ENCODE measurements around the gene KCTD17.

KCTD17 gene

GRCh38 chr22:37033605-37034430 lies 17.7 kb upstream of the KCTD17 start:
- no peak for TF ChIP-seq TAF1 (IDR thresholded peaks at IDR 0.05; ENCODE audit: low read depth)
- TF ChIP-seq CEBPB (IDR thresholded peaks at IDR 0.05), result no peak
- TF ChIP-seq TCF12 (IDR thresholded peaks at IDR 0.05; ENCODE audit: low read depth), result no peak
- no peak for TF ChIP-seq RAD21 (IDR thresholded peaks at IDR 0.05; ENCODE audit: low read depth)
- TF ChIP-seq MAX (IDR thresholded peaks at IDR 0.05), result no peak
- no peak for TF ChIP-seq CREB1 (IDR thresholded peaks at IDR 0.05; ENCODE audit: low read depth)
- TF ChIP-seq TEAD4 (IDR thresholded peaks at IDR 0.05), result no peak
- TF ChIP-seq NFIC (IDR thresholded peaks at IDR 0.05), result no peak
- no peak for TF ChIP-seq YY1 (IDR thresholded peaks at IDR 0.05; ENCODE audit: low read depth)
- no peak for TF ChIP-seq EP300 (IDR thresholded peaks at IDR 0.05; ENCODE audit: borderline replicate concordance)
- no peak for TF ChIP-seq EGR1 (IDR thresholded peaks at IDR 0.05)
- no peak for TF ChIP-seq USF1 (IDR thresholded peaks at IDR 0.05)

DNA sequence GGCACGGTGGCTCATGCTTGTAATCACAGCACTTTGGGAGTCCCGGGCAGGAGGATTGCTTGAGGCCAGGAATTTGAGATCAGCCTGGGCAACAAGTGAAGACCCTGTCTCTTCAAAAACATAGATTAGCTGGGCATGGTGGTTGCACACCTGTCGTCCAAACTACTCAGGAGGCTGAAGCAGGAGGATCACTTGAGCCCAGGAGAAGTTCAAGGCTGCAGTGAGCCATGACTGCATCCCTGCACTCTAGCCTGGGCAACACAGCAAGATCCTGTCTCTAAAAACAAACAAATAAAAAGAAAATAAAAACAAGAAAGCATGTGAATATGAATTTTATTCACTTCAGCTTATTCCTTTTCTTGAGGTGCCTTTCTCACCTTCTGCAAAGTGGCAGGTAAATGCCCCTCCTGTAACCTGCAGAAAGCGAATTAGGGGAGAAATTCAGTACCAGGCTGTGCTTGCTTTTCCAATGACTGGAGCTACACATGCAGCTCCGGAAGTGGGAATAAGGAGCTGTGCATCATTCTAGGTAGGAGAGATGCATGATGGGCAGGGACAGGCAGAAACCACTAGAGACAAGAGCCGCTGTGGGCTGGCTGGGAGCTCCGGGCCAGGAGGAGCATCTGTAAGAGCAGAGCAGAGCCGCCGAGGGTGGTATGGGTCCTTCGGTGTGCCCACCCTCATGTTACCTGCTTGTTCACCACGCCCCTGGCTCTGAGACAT lies 14.7 kb upstream of the KCTD17 start:
- no peak for TF ChIP-seq TAF1 (IDR thresholded peaks at IDR 0.05; ENCODE audit: low read depth)

DNA sequence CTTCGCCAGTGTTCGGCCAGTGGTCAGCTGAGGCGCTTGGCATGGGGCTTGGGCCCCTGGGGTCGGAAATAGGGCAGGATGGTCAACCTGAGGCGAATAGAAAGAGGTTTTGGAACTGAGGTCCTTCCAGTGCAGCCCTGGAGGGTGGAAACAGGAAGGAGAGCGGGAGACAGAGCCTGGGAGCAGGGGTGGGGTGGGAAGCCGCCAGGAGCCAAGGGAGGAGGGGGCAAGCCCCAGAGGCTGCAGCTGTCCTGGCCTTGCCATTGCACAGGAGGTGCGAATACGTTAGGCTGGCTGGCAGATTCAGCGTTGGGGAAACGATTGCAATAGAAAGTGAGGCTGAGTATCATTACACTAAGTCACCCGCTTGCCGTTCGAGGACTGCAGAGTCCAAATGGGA lies 13.9 kb upstream of the KCTD17 start:
- TF ChIP-seq MAX (IDR thresholded peaks at IDR 0.05) (no peak), EGR1 (IDR thresholded peaks at IDR 0.05) (no peak), TAF1 (IDR thresholded peaks at IDR 0.05; ENCODE audit: low read depth) (no peak), CEBPB (IDR thresholded peaks at IDR 0.05) (no peak), TCF12 (IDR thresholded peaks at IDR 0.05; ENCODE audit: low read depth) (no peak), EP300 (IDR thresholded peaks at IDR 0.05; ENCODE audit: borderline replicate concordance) (no peak), NFIC (IDR thresholded peaks at IDR 0.05) (no peak)

DNA sequence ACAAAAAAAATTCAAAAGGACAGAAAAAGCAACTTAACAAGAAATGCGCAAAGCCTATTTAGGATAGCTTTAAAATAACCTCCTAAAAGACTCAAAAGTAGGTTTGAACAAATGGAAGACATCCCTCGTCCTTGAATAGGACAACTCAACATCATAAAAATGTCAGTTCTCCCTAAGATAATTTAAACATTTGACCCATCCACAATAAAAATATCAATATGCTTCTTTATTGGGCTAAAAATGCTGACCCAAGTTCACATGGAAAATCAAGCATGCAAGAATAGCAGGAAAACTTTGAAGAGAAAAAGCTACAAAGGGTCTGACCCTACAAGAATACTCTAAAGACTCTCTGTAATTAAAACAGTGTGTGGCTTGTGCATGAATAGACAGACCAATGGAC lies 12.1 kb upstream of the KCTD17 start:
- TF ChIP-seq CEBPB (IDR thresholded peaks at IDR 0.05) (no peak), EP300 (IDR thresholded peaks at IDR 0.05; ENCODE audit: borderline replicate concordance) (no peak), REST (IDR thresholded peaks at IDR 0.05; ENCODE audit: low read depth) (no peak), EGR1 (IDR thresholded peaks at IDR 0.05) (no peak), ZBTB7A (IDR thresholded peaks at IDR 0.05; ENCODE audit: low read depth) (no peak), TEAD4 (IDR thresholded peaks at IDR 0.05) (no peak), MAX (IDR thresholded peaks at IDR 0.05) (no peak), RAD21 (IDR thresholded peaks at IDR 0.05; ENCODE audit: low read depth) (no peak), TCF12 (IDR thresholded peaks at IDR 0.05; ENCODE audit: low read depth) (no peak), NFIC (IDR thresholded peaks at IDR 0.05) (no peak), USF1 (IDR thresholded peaks at IDR 0.05) (no peak), CREB1 (IDR thresholded peaks at IDR 0.05; ENCODE audit: low read depth) (no peak), YY1 (IDR thresholded peaks at IDR 0.05; ENCODE audit: low read depth) (no peak), TAF1 (IDR thresholded peaks at IDR 0.05; ENCODE audit: low read depth) (no peak), FOXM1 (IDR thresholded peaks at IDR 0.05; ENCODE audit: borderline replicate concordance, low read depth) (no peak)

- no peak for TF ChIP-seq REST (IDR thresholded peaks at IDR 0.05; ENCODE audit: low read depth)
Observed at GRCh38 chr22:37043209-37043827, 8.2 kb upstream of the KCTD17 start.

All from Ishikawa (cell line).